GM18907 (cell line): ENCODE data around the gene KLC4.
"Not testable (repeated sequence)": the region's sequence is repeated elsewhere in the genome, so short reads cannot be mapped to it uniquely, and the experiment has no call there.

Experiments
- ATAC-seq: cut with Tn5 transposase; IDR thresholded peaks from one replicate; pipeline ENCODE4 v1.9.1; 2021; ENCODE audit warnings: mild to moderate bottlenecking, moderate library complexity; ENCODE audit not compliant: unreplicated experiment

Gene KLC4

GRCh38 chr6:43090559-43090956 lies 31.1 kb downstream of the KLC4 start:
- ATAC-seq, result no peak

- no peak for ATAC-seq
Measured at GRCh38 chr6:43091020-43091419, 31.6 kb downstream of the KLC4 start.

DNA sequence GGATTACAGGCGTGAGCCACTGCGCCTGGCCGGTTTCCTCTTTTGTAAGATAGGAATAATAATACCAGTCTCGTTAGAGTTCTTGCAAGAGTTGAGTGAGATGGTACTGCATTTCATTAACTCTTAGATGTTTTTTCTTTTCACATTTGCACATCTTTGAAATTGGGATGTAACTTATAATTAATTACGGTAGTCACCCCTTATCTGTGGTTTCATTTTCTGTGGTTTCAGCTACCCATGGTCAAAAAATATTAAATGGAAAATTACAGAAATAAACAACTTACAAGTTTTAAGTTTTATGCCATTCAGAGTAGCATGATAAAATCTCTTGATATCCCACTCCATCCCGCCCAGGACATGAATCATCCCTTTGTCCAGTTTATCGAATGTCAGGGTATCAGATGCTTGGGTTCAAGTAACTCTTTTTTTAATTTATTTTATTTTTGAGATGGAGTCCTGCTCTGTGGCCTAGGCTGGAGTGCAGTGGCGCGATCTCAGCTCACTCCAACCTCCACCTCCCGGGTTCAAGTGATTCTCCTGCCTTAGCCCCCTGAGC lies 32.1 kb downstream of the KLC4 start:
- ATAC-seq, result no peak

DNA sequence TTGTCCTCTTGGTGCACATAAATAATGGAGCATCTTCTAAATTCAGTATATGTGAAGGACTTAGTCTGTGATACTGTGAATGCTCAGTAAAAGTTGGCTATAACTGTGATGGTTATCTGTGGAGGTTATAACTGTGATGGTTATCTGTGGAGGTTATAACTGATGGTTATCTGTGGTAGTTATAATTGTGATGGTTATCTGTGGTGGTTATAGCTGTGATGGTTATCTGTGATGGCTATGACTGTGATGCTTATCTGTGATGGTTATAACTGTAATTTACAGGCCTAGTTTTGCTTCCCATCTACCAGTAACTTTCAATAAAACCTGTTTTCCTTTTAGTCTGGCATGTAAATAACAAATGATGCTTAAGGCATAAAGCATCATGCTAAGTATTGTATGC lies 33.2 kb downstream of the KLC4 start:
- no peak for ATAC-seq

GRCh38 chr6:43093436-43094289 lies 34.2 kb downstream of the KLC4 start:
- no peak for ATAC-seq

GRCh38 chr6:43095939-43096338 lies 36.5 kb downstream of the KLC4 start:
- ATAC-seq, result no peak

DNA sequence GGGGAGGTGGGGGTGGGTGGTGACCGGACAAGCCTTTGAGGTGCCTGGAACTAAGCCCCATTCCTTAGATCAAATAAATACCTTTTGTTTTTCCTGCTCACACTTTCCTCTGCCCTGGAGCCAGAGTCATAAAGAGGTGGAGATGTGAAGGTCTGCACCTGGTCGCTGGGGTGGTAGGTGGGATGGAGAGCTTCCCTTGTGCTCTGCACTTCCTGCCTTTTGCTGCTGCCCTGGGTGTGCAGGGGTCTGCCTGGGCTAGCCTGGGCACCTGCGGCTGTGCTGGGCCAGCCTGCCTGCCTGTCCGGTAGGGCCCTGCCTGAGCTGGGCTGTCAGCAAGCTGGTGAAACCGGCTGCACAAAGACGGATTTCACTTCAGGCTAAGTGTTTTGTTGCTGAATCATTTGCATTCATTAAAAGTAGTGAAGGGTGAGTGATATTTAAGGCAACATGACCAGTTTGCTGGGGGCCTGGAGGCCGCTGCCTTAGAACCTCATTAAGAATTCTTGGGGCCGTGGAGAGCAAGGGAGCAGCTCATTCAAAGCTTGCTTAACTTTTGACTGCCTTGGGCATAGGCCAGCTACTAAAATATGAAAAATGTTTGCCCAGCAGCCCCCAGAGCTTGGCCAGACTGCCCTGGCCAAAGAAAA lies 37.1 kb downstream of the KLC4 start:
- ATAC-seq, result no peak

DNA sequence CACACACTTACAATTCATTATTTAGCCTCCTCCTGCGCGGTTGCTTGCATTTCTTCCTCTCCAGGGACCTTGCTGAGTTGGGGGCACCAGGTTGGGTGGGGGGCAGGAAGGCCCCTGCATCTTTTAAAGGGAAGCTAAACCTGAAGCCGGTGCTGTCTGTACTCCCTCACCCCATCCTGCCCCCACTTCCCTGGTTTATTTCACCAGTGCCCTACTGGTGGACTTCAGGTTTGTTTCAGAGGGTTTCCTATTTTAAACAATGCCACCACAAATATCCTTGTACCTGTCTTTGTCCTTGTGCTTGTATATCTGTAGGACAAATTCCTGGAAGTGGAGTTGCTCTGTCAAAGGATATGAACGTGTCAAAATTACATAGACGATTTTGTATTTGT lies 37.7 kb downstream of the KLC4 start:
- no peak for ATAC-seq

DNA sequence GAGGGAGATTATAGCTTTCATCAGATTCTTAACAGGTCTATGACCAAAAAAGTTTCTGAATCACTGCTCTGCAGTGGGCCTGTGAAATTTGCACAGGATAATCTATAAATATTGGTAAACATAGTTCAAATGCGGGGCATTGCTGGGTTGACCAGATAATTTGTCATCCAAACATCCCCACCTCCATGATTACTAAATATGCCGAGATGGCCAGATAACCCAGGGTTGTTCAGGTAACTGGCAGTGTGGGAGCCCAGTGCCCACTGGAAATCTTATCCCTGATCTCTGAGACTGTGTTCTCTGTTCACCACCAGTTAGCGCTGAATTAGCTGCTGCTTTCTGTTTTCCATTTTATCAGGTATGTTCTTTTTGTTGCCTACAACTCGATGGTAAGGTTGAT lies 38.1 kb downstream of the KLC4 start:
- no peak for ATAC-seq

- ATAC-seq, result no peak
Measured at GRCh38 chr6:43101497-43101896, 42.1 kb downstream of the KLC4 start.

- ATAC-seq, result no peak
Measured at GRCh38 chr6:43103253-43103876, 43.9 kb downstream of the KLC4 start.

DNA sequence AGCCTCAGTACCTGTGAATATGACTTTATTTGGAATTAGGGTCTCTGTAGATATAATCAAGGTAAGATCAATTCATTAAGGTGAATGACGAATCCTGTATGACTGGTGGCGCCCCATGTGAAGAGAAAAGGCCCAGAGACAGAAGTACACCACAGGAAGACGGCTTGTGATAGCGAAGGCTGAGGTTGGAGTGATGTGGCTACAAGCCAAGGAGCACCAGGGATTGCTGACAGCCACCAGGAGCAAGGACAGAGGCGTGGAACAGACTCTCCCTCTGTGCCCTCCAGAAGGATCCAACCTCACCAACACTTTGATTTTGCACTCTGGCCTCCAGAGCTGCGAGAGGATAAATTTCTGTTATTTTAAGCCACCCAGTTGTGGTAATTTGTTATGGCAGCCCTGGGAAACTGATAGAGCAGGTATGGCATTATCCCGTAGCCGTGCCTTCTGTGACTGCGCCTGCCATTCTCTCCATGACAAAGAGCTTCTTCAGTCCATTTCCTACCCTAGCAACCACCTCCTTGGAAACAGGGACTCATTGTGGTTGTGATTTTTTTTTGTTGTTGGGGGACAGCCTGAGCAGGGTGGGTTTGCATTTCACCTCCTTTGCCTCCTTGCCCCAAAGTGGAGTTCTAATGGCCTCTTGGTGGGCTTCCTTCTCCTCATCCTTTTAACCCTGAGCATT lies 46.2 kb downstream of the KLC4 start:
- ATAC-seq, result no peak

GRCh38 chr6:43107344-43108062 lies 48.1 kb downstream of the KLC4 start:
- ATAC-seq, result no peak

DNA sequence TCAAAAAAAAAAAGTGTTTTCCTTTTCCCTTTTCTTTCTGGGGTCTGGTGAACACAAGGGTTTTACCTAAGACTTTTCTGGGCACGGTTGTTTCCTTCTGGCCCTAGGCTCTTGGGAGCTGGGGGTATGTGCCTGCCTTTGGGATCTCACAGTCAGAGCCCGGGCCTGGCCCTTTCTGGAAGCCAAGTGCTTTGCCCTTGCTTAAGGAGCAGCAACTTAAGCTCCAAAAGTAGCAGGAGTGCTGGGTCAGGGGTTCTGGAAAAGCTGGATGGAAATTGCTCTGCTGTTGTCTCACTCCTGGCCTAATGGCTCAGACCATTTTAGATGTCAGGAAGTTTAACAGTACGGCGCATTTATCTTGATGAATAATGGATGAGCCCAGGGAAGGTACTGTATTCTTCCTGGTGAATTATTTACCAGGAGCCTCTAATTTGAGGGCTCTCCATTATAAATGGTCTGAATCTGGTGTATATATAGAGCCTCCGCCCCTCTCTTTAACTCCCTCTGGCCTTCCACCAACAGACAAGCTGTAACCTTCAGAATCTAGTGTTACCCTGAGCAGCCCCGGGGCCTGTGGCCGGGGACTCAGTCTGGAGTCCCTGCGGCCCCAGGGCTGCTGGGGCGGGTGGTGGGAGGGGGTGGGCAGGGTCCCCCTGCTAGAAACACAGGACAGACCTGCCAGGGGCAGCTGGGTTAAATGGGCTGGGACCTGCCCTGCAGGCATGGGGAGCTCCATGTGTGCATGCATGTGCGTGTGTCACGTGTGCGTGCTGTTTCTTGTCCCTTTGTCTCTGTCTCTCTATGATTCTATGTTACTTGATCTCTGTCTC lies 54.2 kb downstream of the KLC4 start:
- ATAC-seq, result no peak

GRCh38 chr6:43115365-43115764 lies 55.9 kb downstream of the KLC4 start:
- ATAC-seq, result no peak

GRCh38 chr6:43117466-43117865 lies 58.0 kb downstream of the KLC4 start:
- ATAC-seq, result not testable (repeated sequence)

DNA sequence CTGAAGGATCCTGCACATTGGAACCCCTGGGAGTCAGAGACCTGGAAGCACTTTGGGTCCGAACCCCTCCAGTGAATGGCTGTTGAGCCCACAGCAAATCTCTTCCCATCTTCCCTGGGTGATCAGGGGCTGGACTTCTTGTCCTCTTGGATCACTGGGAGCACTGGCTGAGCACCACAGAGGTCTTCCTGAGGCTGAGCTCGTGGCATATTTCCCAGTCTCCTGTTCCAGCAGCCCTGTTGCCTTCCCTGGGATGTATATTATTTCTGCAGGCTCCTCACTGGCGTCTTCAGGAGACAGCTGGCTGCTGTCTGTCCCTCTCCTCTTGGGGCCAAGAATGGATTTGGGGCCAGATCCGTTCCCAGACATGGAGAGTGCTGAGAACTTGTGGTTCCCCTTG lies 60.1 kb downstream of the KLC4 start:
- ATAC-seq, result no peak

GRCh38 chr6:43120101-43120763 lies 60.8 kb downstream of the KLC4 start:
- no peak for ATAC-seq
